ENCODE measurements around the gene PACS2. TPM values are rescaled to one million over a fixed set of nuclear protein-coding genes. Genes with fewer than 3 reads are reported as not detected.

Gene PACS2
- total RNA-seq, 4 donors from 2014 or later, result 142 to 225 (median 183) TPM

DNA sequence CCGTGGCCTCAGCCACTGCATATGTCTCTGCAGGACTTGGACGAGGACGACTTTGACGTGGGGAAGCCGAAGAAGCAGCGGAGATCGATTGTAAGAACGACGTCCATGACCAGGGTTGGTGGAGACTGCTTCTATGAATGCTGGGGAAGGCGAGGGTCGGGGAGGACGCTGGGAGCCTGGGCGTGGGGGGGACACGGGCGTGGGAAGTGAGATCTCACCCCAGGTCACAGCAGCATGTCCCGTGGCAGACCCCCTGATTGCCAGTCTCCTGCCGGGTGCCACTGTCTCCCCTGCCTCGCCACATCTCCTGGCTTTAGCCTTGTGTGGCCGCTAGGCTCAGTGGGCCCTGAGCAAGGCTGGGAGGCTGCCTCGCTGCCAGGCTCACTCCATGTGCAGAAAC is 53.9 kb downstream of the PACS2 start:
- H3K27ac ChIP-seq, result no peak overlapping the region
- 92% methylated on average over 20 of the region's 20 CpGs for WGBS, 2 donors
- no peak overlapping the region for H3K4me3 ChIP-seq
- DNase-seq (ENCODE audit: low spot score in 2 of 2), result no peak
- peaks cover 0 to 57% (median 0%) of the 10 kb centered on the region in 3 donors for H3K36me3 ChIP-seq
- H3K9me3 ChIP-seq, result no peaks in the 10 kb centered on the region
- no peaks in the 10 kb centered on the region for H3K27me3 ChIP-seq
- TF ChIP-seq, protein P1, sequence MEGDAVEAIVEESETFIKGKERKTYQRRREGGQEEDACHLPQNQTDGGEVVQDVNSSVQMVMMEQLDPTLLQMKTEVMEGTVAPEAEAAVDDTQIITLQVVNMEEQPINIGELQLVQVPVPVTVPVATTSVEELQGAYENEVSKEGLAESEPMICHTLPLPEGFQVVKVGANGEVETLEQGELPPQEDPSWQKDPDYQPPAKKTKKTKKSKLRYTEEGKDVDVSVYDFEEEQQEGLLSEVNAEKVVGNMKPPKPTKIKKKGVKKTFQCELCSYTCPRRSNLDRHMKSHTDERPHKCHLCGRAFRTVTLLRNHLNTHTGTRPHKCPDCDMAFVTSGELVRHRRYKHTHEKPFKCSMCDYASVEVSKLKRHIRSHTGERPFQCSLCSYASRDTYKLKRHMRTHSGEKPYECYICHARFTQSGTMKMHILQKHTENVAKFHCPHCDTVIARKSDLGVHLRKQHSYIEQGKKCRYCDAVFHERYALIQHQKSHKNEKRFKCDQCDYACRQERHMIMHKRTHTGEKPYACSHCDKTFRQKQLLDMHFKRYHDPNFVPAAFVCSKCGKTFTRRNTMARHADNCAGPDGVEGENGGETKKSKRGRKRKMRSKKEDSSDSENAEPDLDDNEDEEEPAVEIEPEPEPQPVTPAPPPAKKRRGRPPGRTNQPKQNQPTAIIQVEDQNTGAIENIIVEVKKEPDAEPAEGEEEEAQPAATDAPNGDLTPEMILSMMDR (IDR thresholded peaks at IDR 0.05), result no peak
- no peak for TF ChIP-seq EP300 (IDR thresholded peaks at IDR 0.05)
- TF ChIP-seq POLR2A (IDR thresholded peaks at IDR 0.05), result no peak
- H3K4me1 ChIP-seq, result peaks cover 0 to 15% (median 0%) of the 10 kb centered on the region in 4 donors

DNA sequence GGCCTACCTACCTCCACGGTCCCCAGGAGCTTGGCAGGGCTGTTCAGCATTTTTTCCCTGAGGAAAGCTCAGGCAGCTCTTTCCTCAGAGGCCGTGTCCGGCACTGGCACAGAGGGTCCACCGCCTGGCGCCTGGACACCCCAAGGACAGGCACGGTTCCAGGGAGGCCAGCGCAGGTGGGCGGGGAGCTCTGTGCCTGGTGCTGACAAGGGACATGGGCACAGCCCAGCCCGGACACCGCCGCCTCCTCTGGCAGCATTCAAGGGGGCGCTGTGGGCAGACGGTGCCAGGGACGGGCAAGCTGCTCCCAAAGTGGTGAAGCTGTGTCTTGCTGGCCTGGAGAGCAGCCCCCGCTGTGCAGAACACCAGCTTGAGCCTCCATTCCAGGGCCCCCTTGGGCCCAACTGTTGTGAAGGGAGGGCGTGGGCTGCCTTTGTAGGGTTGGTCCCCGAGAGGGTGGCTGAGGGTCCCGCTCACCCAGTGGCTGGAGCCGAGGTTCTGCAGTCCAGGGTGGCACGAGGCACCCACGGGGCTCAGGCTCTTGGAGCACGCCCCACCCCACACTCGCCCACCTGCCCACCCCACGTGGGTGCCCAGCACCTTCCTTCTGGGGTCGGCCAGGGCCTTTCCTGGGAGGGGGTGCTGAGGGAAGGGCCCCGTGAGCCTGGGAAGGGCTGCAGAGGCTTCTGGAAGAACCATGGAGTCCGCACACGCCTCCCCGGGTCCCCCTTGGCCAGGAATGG is 54.5 kb downstream of the PACS2 start:
- peaks cover 0 to 57% (median 0%) of the 10 kb centered on the region in 3 donors for H3K36me3 ChIP-seq
- no peak overlapping the region for H3K4me3 ChIP-seq
- peaks cover 0 to 8% (median 0%) of the 10 kb centered on the region in 4 donors for H3K4me1 ChIP-seq
- H3K27me3 ChIP-seq, result no peaks in the 10 kb centered on the region
- no peaks in the 10 kb centered on the region for H3K9me3 ChIP-seq
- no peak overlapping the region for H3K27ac ChIP-seq
- 82 to 93% methylated on average over 22 to 26 of the region's 29 CpGs for WGBS, 2 donors
- no peak for TF ChIP-seq EP300 (IDR thresholded peaks at IDR 0.05)
- no peak for TF ChIP-seq POLR2A (IDR thresholded peaks at IDR 0.05)
- TF ChIP-seq, protein P1 (IDR thresholded peaks at IDR 0.05), result no peak
- no peak for DNase-seq (ENCODE audit: low spot score in 2 of 2)

DNA sequence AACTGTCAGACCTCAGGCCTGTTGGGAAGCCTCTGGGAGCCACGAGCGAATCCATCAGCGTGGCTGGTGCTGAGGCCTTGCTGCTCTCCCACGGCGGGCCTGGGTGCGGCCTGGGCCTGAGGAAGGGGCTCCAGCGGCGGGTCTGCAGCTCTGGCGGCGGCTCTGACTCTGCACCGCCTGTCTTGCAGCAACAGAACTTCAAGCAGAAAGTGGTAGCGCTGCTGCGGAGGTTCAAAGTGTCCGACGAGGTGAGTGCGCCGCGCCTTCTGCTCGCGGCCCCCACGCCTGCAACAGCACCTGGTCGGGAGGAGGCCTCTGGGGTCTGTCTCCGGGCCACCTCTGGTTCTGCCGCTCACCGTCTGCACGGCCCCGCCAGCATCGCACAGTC is 55.1 kb downstream of the PACS2 start:
- Histone ChIP-seq H3K27ac (no peak overlapping the region), H3K36me3 (peaks cover 0 to 57% (median 0%) of the 10 kb centered on the region in 3 donors), H3K27me3 (no peaks in the 10 kb centered on the region), H3K4me1 (peaks cover 0 to 4% (median 0%) of the 10 kb centered on the region in 4 donors), H3K4me3 (no peak overlapping the region), H3K9me3 (no peaks in the 10 kb centered on the region)
- 92 to 93% methylated on average over 25 to 27 of the region's 28 CpGs for WGBS, 2 donors
- no peak for TF ChIP-seq EP300 (IDR thresholded peaks at IDR 0.05)
- TF ChIP-seq, protein P1 (IDR thresholded peaks at IDR 0.05), result no peak
- TF ChIP-seq POLR2A (IDR thresholded peaks at IDR 0.05), result no peak
- no peak for DNase-seq (ENCODE audit: low spot score in 2 of 2)

DNA sequence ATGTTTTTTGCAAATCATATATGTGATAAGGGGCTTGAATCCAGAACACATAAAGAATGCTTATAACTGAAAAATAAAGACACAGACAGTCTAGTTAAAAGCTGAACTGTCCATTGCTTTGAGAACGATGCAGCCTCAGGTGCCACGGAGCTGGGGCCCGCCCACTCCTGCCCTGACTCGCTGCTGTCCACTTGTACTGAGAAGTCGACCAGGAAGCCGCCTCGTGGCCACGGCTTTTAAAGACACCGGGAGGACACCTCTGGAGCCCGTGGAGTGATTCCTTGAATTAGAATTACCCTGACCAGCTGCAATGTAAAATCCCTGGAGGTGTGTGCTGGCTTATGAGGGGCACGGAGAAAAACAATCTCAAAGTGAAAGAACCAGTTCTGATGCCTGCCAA is 59.8 kb downstream of the PACS2 start:
- Histone ChIP-seq H3K4me1 (no peaks in the 10 kb centered on the region), H3K27me3 (no peaks in the 10 kb centered on the region), H3K4me3 (no peak overlapping the region), H3K27ac (no peak overlapping the region), H3K9me3 (no peaks in the 10 kb centered on the region), H3K36me3 (peaks cover 0 to 47% (median 0%) of the 10 kb centered on the region in 3 donors)
- WGBS, 2 donors, result 83 to 85% methylated on average over 11 of the region's 11 CpGs
- TF ChIP-seq, protein P1 (IDR thresholded peaks at IDR 0.05), result no peak
- TF ChIP-seq EP300 (IDR thresholded peaks at IDR 0.05) (no peak), POLR2A (IDR thresholded peaks at IDR 0.05) (no peak)
- DNase-seq (ENCODE audit: low spot score in 2 of 2), result no peak

DNA sequence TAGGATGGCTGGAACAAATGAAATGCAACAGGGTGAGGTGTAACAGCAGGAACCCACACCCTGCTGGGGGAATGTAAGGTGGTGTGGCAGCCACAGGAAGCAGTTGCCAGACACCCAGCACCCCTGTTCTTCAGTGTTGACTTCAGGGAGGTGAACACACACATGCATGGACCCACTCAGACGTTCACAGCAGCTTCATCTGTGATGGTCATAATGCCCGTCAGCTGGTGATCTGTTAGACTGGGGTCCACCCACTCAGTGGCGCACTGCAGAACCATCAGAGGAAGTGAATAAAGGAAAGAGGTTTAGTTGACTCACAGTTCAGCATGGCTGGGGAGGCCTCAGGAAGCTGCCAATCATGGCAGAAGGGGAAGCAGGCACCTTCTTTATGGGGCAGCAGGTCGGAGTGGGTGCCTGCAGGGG is 61.1 kb downstream of the PACS2 start:
- no peak for DNase-seq (ENCODE audit: low spot score in 2 of 2)
- Histone ChIP-seq H3K4me3 (no peak overlapping the region), H3K4me1 (no peaks in the 10 kb centered on the region), H3K27ac (no peak overlapping the region), H3K27me3 (no peaks in the 10 kb centered on the region), H3K9me3 (no peaks in the 10 kb centered on the region), H3K36me3 (peaks cover 0 to 47% (median 0%) of the 10 kb centered on the region in 3 donors)
- WGBS, 2 donors, result 68 to 78% methylated on average over 4 of the region's 4 CpGs
- TF ChIP-seq, protein P1 (IDR thresholded peaks at IDR 0.05), result no peak
- TF ChIP-seq POLR2A (IDR thresholded peaks at IDR 0.05), result no peak
- no peak for TF ChIP-seq EP300 (IDR thresholded peaks at IDR 0.05)
